NCI-H2171 (cell line): Measurements from ENCODE around the gene PLCH1.

Experiments
- DNase-seq: peaks from one replicate; lab custom pipeline; 2025; lab: John Stamatoyannopoulos, UW

The PLCH1 gene

GRCh38 chr3:155457591-155457990, 287.3 kb downstream of the PLCH1 start:
- DNase-seq, result no peak

DNA sequence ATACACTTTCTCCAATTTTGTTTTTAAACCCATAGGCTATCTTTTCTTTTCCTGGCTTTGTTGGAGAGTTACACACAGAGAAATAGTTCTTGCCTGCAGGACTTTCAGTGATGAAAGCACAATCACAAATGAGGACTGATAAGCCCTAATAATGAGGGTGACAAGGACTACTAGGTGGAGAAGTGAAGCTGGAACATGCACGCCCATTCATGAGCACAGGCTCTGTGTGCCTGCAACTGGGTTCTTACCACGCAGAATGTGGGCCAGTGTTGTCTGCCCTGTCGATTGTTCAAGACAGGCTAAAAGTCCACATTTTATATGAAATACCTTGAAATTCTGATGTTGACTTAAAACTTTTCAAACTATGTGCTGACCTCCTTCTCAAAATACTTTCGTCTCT, 289.1 kb downstream of the PLCH1 start:
- no peak for DNase-seq

DNA sequence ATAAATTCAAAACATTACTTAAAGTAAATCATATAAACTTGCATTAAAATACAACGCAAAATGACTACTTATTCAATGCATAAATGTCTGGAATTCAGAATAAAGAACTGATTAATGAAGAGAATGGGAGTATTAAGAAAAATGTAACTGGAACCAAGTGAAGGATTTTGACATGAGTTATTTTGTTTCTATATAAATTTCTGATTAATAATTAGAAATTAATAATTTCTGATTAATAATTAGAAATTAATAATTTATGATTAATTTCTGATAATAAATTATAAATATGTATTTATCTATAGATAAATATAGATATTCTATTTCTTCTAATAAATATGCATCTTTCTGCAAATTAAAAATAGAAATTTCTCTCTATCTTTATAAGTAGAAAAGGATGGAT, 291.4 kb downstream of the PLCH1 start:
- DNase-seq, result no peak

GRCh38 chr3:155449613-155450267, 295.1 kb downstream of the PLCH1 start:
- DNase-seq, result no peak

- DNase-seq, result no peak
Observed at GRCh38 chr3:155448531-155448930, 296.3 kb downstream of the PLCH1 start.

DNA sequence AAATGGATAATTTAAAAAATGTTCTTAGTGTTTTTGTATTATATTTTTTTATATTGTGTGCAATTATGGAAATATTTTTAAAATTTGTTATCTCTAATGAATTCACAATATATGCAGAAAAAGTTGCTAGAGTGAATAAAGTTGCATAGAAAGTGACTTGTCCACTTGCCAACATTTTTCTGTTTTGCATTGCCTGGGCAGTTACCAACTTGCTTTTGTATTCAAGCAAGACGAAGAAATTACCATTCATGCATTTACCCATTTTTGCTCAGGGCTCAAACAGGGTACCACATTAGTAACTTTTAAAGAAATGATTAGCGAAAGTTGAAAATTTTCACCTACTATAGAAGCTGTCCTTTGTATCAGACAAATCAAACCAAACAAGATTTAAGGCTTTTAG, 298.5 kb downstream of the PLCH1 start:
- no peak for DNase-seq

- no peak for DNase-seq
Observed at GRCh38 chr3:155444771-155445170, 300.1 kb downstream of the PLCH1 start.

- no peak for DNase-seq
Observed at GRCh38 chr3:155443815-155444214, 301.1 kb downstream of the PLCH1 start.

- DNase-seq, result no peak
Observed at GRCh38 chr3:155442072-155442471, 302.8 kb downstream of the PLCH1 start.

- no peak for DNase-seq
Observed at GRCh38 chr3:155441506-155441905, 303.4 kb downstream of the PLCH1 start.

- no peak for DNase-seq
Observed at GRCh38 chr3:155441026-155441425, 303.8 kb downstream of the PLCH1 start.

- no peak for DNase-seq
Observed at GRCh38 chr3:155435821-155436220, 309.1 kb downstream of the PLCH1 start.

DNA sequence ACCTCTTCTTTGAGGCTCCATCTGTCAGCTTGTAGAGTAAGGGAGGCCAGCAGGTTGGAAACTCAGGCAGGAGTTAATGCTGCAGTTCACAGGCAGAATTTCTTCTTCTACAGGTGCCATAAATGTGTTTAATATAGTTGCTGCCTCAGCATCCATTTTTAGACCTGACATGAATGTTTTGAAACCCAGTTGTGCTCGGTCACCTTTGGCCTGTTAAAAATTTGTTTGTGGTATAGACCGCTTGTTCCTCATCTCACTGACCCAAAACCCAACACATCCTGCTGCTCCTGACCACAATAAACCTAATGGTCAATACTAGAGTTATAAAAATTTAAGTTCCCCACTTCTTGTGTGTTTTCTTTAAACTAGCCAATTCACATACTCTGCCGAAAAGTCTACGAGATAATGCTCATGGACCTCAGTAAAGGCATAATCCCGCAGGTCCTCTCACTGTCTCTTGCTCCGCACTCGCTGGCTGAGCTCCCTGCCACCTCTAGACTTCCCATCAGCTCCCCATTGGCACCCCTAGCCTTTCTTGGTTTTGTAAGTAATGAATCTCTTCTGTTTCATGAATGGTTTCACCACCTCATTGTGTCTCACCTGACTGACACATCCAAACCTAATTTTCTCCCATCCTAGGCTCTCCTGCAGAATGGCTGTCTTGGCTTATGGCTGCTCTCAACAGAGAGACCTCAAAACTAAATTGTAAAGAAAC, 312.9 kb downstream of the PLCH1 start:
- no peak for DNase-seq

- DNase-seq, result no peak
Observed at GRCh38 chr3:155428563-155428962, 316.3 kb downstream of the PLCH1 start.

GRCh38 chr3:155426524-155427230, 318.2 kb downstream of the PLCH1 start:
- no peak for DNase-seq

DNA sequence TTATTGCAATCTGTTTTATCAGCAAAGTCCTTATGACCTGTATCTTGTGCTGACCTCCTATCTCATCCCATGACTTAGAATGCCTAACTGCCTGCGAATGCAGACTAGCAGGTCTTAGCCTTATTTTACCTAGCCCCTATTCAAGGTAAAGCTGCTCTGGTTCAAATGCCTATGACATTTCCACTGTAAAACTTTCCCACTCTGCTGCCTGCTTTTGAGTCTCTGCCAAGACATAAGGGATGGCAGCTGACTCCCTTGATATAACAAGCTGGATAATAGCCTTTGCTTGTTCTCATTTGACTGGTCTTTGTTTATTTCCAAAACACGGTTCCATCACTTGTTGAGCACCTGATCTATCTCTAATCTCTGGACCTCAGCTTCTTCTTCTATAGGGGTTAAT, 319.5 kb downstream of the PLCH1 start:
- no peak for DNase-seq

DNA sequence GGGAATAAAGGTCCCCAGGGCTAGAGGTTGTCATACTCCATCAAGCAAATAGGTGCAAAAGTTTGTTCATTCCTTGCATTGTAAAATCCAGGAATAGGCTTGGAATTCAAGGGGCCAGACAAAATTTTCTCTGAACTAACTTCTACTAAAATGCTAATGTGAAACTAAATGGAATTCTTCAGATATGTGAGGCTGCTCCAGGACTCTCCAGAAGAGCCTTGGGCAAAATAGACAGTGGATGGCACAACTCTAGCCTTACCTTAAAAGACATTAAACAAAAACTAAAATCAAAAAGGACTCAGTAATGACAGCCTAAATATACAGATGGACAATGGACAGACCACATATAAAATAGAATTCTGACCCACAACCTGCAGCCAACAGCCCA, 320.6 kb downstream of the PLCH1 start:
- no peak for DNase-seq

DNA sequence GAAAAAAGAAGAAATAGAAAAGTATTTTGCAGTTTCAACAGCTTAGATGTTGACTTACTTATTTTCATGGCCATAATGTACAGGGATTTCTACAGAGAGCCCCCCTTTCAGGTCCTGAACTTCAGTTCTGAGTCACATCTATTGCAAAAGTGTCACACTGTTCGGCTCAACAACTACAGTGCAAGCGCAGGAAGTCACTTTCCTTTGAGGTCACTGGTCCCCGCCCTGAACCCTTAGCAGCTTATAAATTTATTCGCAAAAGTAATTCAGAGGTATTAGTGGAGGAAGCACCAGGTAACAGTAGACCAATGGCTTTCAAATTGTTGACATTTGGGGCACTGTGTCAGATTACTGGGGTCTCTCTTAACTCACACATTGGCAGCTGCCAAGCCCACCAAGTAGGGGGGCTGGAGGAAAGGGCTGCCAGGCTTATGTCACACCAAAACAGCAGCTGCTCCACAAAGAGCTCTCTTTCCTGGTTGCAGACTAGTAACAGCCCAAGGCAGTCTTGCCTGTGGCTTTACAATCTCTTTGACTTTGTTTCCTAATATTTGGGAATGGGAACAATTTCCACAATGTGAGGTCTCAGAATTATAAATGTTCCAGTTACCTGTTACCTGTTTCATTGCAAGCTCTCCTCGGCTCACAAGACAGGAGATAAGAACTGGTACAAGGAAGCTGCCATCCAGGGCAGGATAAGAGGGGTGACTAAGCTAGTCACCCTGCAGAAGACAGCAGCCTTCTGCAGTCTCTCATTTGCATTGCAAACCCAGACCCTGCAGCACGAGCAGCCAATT, 321.1 kb downstream of the PLCH1 start:
- DNase-seq, result no peak

DNA sequence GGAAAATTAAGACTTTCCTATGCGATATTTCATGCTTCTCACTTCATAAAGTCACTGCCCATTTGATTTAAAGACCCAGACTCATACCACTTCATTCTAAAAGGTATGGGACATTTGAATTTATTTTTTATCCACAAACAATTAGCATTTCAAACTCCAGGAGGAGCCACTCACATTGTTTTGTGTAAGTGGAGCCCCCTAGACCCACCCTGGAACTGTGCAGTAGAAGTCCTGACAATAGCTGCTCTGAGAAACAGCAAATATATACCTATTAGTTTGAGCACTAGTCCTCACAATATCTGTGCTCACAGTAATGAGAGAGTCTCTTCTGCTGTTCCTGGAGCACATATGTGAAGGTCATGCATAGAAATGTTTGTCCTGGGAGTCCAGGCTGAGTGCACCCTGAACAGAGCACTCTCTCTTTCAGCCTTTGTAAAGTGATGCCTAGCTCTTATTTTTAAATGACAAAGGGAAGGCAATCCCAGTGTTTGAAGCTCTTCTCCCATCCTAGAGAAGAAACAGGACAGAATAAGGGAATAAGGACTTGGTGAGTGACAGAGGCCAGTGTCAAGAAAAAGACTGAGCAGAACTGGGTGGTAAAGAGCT, 323.9 kb downstream of the PLCH1 start:
- DNase-seq, result no peak

- no peak for DNase-seq
Observed at GRCh38 chr3:155420406-155420805, 324.5 kb downstream of the PLCH1 start.

DNA sequence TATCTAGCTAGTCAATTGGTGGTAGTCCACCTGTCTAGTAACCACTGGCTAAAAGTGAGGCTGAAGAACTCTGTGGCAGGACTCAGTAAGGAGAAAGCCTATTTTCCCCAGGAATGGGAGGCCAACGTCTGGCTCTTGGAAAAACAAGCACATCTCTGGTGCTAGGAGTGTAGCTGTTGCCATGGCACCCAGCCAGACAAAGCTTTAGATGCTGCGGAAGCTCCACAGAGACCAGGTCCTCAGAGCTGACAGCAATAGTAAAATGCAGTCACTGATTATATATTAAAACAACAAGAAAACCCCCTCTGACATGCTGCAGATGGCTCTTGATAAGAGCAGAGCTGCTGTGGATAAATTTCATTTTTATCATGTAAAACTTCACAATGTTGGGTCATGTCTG, 326.5 kb downstream of the PLCH1 start:
- DNase-seq, result no peak

DNA sequence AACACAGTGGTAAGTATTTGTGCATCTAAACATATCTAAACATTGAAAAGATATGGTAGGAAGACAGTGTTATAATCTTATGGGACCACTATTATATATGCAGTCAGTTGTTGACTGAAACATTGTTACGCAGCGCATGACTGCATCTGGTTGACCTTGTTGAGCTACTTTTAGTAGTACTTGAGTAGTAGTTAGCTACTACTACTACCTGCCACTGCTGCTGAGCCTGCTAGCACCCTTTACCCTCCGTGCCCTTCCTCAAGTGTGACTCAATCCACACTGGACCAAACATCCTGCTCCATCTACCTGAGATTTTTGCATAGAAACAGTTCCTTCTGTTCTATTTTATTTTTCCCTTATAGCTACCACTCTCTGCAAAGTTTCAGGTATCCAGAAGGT, 327.8 kb downstream of the PLCH1 start:
- no peak for DNase-seq
